ENCODE measurements around the gene SYDE1.

DNA sequence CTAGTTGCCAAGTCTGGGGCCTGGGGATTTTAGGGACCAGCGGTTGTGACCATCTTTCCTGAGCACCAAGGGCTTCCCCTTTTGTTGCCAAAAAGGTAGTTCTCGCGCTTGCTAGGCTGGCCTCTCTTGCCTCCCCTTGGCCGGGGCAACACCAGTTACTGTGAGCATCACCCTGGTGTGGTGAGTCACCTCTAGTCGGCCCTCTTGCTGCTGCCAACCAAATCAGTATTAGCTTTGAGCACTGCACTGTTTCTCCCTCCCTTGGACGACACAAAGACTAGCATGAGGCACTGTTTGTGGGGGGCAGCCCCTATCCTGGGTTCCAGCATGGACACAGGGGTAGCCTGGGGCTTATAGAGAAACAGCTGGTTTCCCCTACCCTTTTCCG lies 6.9 kb downstream of the SYDE1 start:
- TF ChIP-seq, protein P1, sequence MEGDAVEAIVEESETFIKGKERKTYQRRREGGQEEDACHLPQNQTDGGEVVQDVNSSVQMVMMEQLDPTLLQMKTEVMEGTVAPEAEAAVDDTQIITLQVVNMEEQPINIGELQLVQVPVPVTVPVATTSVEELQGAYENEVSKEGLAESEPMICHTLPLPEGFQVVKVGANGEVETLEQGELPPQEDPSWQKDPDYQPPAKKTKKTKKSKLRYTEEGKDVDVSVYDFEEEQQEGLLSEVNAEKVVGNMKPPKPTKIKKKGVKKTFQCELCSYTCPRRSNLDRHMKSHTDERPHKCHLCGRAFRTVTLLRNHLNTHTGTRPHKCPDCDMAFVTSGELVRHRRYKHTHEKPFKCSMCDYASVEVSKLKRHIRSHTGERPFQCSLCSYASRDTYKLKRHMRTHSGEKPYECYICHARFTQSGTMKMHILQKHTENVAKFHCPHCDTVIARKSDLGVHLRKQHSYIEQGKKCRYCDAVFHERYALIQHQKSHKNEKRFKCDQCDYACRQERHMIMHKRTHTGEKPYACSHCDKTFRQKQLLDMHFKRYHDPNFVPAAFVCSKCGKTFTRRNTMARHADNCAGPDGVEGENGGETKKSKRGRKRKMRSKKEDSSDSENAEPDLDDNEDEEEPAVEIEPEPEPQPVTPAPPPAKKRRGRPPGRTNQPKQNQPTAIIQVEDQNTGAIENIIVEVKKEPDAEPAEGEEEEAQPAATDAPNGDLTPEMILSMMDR (IDR thresholded peaks at IDR 0.05; ENCODE audit: low read length), result no peak
- TF ChIP-seq EZH2phosphoT487 (IDR thresholded peaks at IDR 0.05; ENCODE audit: low read length) (no peak), EZH2 (optimal IDR thresholded peaks at IDR 0.05; ENCODE audit: low read depth, low read length) (no peak)

All from MM.1S (cell line).